Coronary artery (tissue), 2 donors: Measurements from ENCODE around the gene COQ9.
A peak's percentile ranks its signal among the peaks of the same experiment; 100 is the strongest.

Source experiments
- DNase-seq: peaks from one replicate; pipeline ENCODE4 v3.0.0-alpha.2; 2017; ENCODE audit warnings: low spot score
- H3K27ac ChIP-seq, 2 donors: fragments of 200-600 bp; sonication (generic); one replicate each; pipeline ENCODE4 v1.5.1; 2016 to 2019
- H3K4me3 ChIP-seq: fragments of 200-600 bp; sonication (generic); 2 replicates; pipeline ENCODE4 v1.5.1; 2016; ENCODE audit warnings: mild to moderate bottlenecking, moderate library complexity
- TF ChIP-seq, protein P1 (sequence below): fragments of 200-600 bp; sonication (generic); IDR thresholded peaks from one replicate; pipeline ENCODE4 v1.5.1; 2019; ENCODE audit warnings: antibody characterized with exemption

Gene COQ9

DNA sequence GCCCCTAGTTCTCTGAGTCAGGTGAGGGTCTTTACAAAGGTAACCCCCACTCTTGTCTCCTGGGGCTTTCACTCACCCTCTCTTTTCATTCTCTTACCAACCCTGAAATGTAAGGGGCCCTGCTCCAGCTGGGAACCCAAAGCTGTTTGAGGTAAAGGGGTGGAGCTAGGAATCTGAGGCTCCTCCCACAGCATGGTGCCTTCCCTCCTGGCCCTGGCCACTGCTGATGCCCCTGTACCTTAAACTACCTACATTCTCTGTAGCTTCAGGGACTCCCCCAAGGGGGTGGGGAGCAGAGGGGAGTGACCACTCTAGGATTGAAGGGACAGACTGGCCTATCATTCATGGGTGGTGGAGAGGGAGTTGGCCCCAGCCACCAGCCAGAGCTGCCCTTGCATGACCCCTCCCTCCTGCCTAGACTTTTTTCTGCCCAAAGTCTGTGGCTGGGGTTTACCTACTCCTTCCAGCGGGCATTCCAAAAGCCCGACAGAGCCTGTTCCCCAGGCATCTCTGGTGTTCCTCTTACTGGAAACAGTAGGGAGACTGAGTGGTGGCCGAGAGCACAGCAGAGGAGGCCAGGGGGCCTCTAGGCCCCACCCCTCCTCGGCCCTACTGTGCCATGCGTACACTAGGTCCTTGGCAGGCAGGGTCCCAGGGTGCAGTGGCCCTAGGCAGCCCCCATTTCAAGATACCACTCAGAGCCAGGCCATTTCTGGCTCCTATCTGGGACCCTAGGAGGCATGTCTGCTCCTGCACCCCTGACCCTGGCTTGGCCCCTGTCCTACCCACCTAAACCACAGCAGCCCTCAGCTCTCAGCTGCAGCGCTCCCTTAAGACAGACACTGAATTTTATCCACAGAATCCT lies 29.5 kb downstream of the COQ9 start:
- H3K27ac ChIP-seq: peak overlapping the region in 1 of 2 donors; percentile 90
- no peak for DNase-seq
- H3K4me3 ChIP-seq: no peak overlapping the region
- TF ChIP-seq, protein P1, sequence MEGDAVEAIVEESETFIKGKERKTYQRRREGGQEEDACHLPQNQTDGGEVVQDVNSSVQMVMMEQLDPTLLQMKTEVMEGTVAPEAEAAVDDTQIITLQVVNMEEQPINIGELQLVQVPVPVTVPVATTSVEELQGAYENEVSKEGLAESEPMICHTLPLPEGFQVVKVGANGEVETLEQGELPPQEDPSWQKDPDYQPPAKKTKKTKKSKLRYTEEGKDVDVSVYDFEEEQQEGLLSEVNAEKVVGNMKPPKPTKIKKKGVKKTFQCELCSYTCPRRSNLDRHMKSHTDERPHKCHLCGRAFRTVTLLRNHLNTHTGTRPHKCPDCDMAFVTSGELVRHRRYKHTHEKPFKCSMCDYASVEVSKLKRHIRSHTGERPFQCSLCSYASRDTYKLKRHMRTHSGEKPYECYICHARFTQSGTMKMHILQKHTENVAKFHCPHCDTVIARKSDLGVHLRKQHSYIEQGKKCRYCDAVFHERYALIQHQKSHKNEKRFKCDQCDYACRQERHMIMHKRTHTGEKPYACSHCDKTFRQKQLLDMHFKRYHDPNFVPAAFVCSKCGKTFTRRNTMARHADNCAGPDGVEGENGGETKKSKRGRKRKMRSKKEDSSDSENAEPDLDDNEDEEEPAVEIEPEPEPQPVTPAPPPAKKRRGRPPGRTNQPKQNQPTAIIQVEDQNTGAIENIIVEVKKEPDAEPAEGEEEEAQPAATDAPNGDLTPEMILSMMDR: no peak

DNA sequence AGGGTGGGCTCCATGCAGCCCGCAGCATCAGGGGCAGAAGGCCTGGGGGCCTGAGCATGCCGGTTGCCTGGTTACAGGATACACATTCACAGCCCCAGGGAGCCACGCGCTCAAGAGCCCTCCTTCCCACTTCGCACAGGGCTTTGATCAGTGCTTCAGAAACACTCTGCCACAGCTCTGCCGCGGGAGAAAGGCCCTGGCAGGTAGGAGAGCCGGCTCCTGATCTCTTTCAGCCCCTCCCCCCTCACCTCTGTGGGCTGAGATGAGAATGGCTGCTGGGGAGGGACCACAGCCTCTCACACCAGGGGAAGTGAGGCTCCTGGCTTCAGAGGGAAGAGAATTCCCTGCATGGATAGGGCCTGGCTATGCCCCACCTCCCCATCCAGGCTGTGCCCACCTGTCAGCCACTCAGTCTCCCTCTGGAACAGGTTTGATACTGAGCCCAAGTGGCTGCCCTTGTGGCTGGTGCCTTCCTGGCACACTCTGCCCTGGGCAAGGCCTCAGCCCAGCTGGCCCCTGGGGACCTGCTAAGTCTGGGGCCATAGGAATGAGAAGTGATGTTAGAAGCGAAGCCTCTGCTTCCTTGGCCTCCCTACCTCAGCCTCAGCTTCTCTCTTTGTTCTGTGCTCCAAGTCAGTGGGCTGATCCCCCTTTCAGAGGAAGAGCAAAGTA lies 30.4 kb downstream of the COQ9 start:
- DNase-seq: no peak
- Histone ChIP-seq H3K27ac (peak overlapping the region; percentile 60 to 90), H3K4me3 (peak overlapping the region; percentile 74)
- TF ChIP-seq, protein P1: no peak

DNA sequence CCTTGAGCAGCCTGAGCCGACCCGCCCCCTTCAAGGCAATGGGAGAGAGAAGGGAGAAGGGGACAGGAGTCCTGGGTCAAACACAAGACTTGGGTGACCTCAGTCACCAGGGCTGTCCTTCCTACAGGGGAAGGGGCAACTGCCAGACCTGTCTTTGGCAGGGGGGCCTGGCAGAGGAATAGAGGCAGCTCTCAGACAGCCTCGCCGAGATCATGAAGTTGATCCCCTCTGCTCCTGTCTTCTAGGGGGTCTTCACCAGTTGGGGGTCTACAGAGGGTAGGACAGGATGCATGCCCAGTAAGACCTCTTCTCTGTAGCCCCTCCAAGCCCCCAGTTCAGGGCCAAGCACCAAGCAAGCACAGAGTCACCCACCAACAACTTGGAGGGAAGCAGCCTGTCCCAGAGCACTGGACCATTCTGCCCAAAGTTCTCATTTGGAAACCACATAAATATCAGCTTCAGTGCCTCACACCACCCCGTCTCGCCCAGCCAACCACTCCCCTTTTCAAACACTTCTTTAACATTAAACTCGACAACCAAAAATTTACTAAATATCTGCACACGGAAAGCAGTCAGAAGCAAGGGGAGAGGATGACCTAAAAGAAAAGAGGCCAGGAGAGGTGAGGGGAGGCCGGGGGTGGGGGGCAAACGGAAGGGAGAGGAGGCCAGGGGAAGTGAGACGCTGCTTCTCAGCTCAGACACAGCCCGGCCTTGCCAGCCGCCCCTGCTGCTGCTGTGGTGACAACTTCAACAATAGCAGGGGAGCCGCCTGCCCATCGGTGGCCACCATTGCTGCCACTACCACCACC lies 31.3 kb downstream of the COQ9 start:
- DNase-seq: no peak
- Histone ChIP-seq H3K4me3 (peak overlapping the region; percentile 74), H3K27ac (peak overlapping the region; percentile 64 to 90)
- TF ChIP-seq, protein P1: no peak

DNA sequence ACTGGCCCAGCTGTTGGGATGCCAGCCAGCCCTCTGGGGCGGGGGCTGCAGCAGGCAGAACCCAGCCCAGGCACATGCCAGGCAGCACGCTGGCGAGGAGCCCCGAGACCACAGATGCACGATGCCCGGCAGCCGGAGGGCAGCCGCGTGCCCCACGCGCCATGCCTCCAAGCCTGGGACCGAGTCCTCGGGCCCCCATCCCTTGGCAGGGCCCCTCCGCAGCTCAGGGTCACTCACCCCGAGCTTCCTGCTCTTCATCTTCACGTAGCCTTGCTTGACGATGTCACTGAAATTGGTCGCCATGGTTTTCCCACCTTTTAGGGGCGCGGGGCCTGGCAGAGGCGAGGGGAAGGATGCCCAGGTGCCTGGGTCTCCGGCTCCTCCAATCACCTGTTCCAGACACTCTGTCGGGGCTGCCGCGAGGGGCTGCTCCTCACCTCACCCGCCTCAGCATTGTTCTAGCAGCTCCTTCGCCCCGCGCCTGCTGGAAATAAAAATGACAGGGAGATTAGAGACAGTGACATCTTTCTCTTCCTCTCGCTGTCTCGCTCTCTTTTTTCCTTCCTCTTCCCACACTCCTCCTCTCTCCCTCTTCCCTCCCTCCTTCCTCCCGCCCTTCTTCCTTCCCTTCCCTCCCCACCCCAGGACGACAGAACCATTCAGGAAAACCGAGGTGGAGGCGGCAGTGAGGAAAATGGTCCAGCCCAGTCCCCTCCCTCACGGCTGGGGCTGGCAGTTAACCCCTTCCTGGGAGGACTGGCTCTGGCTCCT lies 32.1 kb downstream of the COQ9 start:
- peak overlapping the region; percentile 74 for H3K4me3 ChIP-seq
- TF ChIP-seq, protein P1: no peak
- no peak for DNase-seq
- H3K27ac ChIP-seq: peak overlapping the region; percentile 64 to 90

DNA sequence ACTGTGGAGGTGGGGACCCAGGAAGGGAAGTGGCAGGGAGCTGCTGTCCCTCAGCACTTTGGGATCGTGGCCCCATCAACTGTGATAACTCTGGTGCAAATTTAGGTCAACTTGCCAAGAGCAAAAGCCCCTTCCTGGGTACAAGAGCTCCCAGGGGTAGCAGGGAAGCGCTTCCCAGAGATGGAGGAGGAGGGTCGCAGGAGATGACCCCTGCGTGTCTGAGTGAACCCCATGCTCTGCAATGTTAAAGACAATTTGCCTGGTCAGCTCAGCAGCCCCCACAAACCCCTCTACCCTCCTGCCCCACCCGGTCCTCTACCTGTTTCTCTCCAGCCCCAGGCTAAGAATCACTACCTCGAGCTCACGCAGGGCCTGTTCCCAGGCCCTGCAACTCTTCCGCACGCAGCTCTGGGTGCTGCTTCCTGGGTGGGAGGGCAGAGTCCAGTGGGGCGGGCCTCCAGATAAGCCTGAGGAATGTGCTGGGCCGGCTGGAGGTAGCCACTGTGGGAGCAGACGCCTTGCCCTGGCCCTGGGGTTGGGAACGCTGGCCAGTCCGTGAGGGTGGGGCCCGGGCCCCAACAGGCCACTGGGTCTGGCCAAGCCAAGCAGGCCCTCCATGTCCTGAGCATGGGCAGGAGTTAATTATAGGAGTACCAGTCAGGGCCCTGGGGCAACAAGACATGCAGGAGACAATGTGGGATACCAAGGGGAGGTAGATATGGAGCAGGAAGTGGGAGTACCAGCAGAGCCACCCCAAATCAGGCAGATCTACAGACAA lies 32.9 kb downstream of the COQ9 start:
- peak; percentile 90 for DNase-seq
- TF ChIP-seq, protein P1: no peak
- Histone ChIP-seq H3K4me3 (peak overlapping the region; percentile 74), H3K27ac (peak overlapping the region; percentile 64 to 90)
